HG03439 (cell line): ENCODE data around the gene PROB1.
A peak's percentile ranks its signal among the peaks of the same experiment; 100 is the strongest.
"Not testable (repeated sequence)": the region's sequence is repeated elsewhere in the genome, so short reads cannot be mapped to it uniquely, and the experiment has no call there.

Experiments
- ATAC-seq: cut with Tn5 transposase; IDR thresholded peaks from one replicate; pipeline ENCODE4 v1.9.1; 2021; ENCODE audit warnings: mild to moderate bottlenecking, moderate library complexity; ENCODE audit not compliant: unreplicated experiment

PROB1 gene

DNA sequence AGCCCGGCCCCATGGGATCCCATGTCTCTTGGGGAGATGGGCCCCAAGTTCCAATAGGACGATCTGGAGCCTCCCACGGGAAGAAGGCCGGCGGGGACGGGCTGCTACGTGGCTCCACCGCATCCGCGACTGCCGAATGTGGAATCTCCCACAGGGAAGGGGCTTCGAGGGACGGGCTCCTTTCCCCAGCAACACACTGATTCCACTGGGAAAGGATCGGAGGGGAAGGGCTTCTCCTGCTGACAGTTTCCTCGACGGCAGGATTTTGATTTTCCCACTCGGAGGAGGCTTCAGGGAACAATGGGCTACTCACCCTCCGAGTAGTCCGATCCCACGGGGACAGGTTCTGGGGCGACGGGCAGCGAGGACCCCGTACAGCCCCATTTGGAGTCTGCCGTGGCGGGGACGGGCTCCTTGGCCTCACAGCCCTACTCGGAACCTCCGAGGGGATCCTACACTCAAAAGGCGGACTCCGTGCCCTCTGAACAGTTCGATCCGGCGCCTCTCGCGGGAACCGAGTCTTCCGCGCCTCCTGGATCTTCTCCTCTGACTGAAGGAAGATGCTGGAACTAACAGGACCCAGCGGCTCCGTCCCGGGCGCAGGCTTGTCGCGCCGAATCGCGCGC is 1.3 kb downstream of the PROB1 start:
- ATAC-seq: no peak

DNA sequence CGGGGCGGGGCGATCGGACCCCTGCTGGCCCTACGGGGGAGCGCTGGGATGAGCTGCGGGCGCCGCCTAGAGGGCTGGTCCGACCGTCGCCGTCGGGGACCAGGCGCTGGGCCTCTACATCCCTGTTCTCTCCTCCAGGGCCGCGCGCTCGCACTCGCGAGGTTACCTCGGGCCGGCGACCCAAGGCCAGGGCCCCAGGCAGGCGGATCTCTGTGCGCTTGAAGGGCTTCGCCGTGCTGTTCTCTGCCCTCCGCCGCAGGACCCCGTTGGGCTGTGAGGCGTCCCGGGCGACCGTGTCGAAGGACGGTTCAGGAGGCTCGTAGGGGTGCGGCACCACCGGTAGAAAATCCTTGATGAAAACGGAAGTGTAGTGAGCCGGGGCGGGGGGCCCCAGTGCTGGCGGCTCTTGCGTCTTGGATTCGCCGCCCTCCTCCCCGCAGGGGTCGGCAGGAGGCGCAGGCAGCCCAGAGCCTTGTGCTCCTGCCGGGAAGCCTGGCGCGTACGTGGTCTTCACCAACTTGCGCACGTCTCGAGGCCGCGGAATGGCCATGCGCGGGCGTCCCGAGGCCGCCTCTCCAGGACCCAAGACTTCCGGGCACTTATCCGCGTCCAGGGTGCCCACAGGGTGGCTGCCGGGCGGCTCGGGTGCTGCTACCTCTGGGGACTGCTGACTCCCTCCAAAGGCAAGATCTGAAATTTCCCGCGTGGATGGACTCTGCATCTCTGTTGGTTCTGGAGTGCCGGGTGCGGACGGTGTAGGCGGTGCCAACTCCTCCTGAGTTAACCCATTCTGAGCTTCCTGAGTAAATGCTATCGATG is 2.0 kb downstream of the PROB1 start:
- ATAC-seq: peak; percentile 38

DNA sequence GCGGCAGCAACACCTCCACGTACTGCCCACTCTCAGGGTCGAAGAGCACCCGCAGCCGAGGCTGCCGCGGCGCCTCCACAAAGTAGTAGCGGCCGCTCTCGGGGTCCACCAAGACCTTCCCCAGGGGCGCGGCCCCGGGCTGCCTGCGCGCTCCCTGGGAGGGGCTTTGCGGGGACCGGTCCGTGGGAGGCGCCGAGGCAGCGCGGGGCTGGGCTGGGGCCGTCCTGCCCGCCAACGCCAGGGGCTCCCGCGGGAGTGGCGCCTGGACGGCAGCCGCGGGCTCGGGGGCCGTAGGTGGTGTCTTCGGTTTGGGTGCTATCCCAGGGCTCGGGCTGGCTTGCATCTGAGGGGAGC is 2.6 kb downstream of the PROB1 start:
- ATAC-seq: no peak

DNA sequence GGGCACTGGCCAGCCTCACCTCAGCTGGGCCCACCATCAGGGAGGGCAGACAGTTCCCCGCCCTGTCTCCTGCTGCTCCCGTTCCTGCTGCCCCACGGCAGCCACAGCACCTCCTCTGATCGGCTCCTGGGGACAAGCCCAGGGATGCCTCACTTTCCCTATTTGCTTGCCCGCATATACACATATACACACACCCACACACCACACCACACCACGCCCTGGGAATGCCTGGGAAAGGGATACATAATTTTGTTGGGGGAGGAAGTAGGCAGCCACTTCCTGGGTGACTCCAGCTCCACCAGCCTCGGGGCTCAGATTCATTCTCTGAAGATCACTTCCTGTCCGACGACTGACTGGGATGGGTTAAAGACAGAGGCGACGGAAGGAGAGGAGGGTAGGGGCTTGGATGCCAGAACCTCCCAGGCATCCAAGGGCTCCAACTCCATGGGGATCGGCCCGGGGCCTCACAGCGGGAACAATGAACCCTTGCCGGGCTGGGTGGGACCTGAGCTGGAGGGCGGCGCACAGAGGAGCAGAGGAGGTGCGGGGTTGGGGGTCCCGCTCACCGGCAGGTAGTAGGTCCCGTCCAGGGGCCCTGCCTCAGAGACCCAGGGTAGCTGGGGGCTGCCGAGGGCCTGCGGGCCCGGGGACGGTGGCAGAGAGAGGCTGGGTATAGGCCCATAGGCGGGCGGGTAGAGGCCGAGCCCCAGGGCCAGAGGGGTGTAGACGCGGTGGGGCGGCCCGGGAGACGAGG is 3.2 kb downstream of the PROB1 start:
- no peak for ATAC-seq

DNA sequence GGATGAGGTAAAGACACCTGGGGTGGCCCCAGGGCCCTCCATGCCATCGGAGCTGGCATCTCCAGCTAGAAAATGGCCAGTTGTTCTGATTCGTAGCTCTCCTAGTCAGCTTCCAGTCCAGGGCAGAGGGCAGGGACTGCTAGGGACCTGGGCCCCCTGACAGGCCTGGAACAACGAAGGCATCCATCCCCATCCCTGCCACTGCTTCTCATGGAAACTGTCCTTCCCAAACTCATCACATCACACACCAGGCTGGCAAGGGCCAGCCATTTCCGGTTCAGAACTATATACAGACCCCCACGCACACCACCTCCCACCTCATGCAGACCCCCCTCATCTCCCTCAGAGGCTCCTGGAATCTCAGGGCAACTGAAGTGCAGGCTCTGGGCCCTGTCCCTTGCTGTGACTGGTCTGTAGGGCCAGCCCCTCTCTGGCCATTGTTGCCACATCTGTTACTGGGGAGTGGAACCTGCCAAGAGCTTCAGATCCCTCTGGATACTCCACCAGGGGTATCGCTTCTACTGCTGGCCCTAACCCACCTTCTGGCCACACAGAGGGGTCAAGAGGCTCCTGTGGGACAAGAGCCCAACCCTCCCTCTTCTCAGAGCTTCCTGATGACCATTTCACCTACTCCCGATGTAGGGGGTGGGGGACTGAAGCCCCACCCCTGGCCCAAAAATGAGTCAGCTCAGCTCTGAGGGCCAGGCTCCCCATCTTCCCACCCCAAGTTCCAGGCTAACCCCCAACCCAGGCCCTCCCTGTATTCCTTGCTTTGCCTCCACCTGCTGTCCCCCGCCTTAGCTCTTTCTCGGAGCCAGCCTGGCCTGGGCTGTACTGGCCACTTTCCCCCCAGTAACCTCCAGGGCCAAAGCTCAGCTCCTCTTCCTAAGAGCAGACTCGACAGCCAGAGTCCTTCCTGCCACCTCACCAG is 4.0 kb downstream of the PROB1 start:
- ATAC-seq: no peak

DNA sequence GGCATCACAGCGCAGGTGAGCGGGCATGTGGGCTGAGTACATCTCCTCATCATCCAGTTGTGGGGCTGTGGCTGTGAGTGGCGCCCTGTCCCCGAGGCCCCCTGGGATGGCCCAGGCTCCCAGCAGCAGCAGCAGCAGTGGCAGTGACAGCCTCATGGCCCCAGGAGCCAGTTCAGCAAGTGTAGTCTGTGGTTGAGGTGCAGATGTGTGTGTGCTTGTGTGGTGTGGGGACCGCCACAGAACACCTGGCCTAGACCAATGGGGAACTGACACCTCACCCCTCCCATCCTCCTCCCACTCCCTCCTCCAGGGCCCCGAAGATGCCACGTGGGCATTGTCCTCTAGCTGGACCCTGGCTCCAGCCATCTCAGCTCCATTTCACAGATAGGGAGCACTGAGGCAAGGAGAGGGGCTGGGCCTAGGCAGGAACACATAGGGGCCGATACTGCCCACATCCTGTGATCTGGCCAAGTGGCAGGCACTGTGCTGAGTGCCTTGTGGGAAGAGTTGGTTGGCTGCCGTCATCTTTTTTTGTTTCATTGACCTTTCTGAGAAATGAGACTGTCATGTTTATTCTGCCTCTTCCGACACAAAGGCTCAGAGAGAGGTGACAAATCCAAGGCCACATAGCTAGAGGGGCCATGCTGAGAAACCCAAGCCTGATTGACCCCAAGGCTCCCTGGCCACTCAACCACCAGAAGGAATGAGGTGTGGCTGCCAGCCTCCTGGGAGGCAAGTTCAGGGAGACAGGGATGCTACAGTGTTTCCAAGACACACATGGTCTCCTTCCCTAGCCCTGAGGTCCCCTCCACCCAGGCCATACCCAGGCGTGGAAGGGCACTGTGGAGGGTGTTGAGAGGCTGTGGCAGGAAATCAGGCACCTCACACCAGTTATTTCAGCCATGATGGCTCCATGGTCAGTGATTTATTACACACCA is 4.9 kb downstream of the PROB1 start, which contains the start of gene MZB1:
MZB1 (minus strand) TSS at position 213 of the 938 bp plus-strand sequence; CDS start at position 156, 57 bp downstream.
- peak; percentile 37 for ATAC-seq

DNA sequence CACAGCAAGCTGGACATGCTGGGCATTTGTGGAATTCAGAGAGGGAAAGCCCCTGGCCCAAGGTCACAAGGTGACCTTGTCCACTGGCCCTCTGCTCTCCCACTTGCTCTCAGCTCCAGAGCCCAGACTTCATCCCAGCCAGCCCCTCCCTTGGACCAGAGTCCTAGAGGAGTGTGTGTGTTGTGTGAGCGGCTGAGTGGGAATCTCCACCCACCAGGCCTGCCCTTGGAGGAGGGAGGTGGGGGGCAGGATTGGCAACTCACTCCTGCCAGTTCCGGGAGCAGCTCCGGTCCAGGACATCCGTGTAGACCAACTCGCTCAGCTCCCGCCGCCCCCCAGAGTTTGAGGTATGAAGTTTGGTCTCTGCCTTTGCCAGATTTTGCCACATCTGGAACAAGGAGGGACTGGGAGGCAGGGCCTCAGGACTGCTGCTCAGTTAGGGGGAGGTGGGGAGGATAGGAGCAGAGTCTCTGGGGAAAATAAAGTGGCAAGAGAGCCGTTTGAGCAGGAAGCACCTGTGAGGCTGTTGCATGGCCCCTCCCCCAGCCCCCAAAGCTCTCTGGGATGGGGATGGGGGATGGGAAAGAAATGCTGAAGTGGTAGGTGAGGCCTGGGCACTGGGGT is 6.6 kb downstream of the PROB1 start:
- ATAC-seq: no peak

DNA sequence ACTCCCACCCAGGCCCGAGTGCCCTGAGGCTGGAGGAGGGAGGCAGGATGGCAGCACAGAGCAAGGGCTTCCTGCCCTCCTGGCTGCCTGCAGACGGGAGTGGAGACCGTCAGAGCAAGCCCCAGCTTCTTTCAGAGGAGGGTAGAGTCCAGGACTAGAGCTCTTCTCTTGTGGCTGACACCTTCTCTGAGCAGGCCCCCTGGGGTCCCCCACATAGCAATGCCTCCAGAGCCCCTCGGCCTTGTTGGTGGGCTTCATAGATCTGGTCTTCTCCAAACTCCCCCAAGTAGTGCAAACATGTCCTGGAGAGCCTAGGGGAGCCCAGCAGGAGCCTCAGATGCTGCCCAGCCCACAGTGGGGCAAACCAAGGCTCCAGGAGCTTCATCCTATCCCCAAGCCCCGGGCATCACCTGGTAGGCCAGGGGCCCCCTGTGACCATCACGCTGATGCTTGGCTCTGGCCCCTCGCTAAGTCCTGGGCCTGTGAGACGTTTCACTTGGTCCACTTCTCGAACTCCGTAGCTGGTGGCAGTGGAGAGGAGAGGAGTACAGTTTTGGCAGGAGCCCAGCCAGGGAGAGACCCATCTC is 7.2 kb downstream of the PROB1 start:
- no peak for ATAC-seq

DNA sequence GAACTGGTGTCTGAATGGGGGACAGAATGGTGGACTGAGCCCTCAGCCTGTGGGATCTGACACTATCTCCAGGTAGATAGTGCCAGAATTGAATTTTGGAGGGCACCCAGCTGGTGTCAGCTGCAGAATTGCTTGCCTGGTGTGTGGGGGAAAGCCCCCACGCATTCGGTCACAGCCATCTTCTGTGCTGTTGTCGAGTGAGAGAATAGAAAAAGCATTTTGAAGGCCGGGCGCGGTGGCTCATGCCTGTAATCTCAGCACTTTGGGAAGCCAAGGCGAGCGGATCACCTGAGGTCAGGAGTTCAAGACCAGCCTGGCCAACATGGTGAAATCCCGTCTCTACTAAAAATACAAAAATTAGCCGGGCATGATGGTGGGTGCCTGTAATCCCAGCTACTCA is 7.9 kb downstream of the PROB1 start:
- ATAC-seq: not testable (repeated sequence)

DNA sequence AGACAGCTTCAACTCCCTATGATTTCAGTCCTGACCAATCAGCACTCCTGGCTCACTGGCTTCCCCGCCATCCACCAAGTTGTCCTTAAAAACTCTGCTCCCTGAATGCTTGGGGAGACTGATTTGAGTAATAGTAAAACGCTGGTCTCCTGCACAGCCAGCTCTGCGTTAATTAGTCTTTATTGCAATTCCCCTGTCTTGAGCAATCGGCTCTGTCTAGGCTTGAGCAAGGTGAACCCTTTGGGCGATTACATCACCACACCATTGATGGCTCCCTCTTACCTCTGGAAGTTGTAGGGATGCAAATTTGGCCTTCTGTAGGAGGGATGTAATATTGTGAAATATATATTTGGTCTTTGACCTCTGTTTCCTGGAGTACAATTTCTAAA is 8.9 kb downstream of the PROB1 start:
- no peak for ATAC-seq

DNA sequence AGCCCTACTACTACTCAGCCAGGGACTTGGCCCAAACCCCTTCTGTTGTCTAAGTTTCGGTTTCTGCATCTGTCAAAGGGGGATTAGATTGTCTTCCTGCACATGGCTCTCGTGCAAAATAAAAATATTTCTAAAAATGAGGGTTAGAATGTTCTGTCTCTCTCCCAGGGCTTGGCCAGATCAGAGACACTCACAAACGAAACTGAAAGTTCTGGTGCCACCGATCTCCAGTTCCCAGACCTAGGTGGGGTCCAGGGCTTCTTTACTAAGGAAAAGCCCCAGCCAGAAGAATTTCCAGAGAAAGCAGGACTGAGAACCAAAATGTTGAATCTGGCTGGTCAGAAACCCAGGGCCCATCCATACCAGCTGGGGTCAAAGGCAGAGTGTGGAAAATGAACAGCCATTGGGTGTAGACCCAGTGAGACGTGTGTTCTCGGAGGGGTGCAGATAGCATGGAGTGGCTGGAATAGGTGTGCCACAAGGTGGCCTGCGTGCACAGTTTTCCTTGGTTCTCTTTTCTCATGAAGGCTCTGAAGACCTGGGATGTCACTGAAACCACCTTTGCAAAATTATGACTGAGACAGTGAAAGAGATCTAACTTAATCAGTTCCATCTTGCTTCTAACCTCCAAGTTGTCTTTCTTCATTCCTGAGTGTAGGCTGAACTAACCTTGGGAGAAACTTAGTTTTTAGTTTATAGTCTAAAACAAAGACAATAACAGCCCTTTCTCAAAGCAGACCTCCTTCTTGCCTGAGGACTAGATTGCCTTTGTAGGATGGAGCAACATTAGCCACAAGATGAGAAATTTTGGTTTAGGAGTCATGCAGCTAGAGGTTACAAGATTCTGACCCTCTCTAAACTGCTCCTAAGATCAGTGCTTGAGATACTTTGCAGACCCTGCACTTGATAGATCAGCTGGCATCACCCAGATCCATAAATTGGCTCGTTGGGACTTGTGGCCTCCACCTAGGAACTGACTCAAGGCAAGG is 9.5 kb downstream of the PROB1 start:
- no peak for ATAC-seq

DNA sequence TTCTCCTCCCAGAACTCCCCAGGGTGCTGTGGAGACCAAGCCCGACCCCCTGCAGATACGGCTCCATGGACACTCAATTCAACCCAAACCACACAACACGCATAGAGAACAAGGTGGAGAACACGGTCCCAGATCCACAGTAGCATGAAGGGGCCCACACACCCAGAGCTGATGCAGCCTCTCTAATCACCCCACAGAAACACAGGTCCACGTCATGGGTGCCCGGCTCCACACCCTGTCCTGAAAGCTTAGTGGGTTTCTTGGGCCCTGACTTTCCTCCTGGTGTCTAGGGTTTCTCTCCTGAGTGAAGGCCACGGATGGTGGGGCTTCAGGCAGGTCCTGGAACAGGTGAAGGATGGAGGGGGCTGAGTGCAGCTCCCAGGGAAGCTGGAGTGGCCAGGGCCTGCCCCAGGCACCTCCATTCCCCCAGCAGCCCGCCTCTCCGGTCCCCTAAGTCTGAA is 10.3 kb downstream of the PROB1 start:
- ATAC-seq: no peak

DNA sequence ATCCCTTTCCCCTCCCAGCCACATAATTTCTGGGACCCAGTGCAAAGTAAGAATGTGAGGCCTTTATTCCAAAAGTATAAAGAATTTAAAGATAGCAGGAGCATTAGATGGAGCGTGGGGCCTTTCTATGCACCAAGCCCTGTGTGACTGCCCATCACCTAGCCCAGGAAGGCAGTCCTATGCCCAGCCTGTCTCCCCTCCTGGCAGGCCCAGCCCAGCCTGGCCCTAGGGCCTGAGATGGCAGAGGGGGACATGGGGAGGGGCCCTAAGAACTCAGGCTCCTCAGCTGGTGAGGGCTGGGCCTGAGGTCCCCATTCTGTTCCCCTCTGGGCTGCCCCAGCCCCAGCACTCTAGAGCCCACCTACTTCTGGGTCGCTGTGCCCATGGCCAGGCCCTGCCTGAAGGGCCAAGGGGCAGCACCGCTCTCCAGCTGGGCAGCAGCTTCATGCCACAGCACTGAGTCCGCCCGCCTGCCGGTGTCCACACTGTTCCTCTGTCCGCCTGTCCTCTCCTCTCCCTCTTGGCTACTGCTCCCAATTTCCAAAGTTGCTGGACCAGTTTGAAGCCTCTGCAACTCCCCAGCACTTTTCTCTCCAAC is 10.8 kb downstream of the PROB1 start:
- ATAC-seq: no peak

DNA sequence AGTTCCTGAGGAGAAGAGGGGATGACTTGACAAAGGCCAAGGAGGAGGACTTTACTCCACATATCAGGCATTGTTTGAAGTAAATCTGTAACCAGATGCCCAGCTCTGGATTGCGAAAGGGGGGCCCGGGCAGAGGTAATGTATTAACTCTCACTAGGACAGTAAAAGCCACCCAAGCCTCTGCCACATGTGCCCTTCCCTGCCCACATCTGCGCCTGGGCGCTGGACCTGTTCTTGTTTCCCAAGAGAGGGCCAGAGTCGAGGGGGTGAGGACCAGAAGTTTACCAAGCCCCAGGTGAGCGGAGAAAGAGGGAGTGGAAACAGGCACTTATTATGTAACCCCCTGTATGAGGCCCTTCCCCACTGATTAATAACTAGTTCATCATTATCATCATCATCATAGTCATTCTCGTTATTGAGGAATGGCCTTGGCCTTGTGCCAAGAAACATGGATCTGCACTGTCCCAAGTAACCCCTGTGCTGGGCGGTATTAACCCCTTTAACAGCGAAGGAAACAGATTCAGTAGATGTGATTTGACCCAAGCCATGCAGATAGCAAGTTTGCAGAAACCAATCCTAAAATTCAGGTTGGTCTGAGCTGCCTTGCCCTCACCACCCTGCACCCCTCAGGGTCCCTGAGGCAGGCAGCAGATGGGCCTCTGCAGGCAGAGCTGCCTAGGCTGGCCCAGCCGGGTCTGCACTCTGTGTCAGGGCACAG is 11.5 kb downstream of the PROB1 start, which contains the start of gene SLC23A1:
SLC23A1 (minus strand) TSS at position 23 of the 718 bp plus-strand sequence. CDS start 44 bp downstream, outside the sequence.
- ATAC-seq: no peak

DNA sequence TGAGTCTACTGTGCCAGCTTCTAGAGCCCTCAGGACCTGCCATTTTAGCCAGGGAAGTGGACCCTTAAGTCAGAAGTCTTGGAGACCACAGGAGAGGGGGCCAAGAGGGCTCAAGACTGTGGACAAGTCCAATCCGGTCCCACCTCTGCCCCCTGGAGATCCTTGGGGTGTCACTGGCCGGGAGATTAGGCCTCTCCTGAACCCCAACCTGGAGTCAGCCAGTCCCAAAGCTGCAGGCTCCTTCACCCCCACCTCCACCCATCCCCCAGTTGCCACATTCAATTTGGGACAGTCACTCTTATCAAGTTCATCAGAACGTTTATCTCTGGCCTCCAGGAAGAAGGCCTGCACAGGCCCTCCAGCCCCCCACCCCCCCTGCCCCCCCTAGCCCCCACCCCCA is 12.1 kb downstream of the PROB1 start:
- ATAC-seq: no peak
